HG03558 (cell line): Measurements from ENCODE around the gene TMEM207.
"Not testable (repeated sequence)": the region's sequence is repeated elsewhere in the genome, so short reads cannot be mapped to it uniquely, and the experiment has no call there.

ENCODE experiments used
- ATAC-seq: cut with Tn5 transposase; IDR thresholded peaks from one replicate; pipeline ENCODE4 v1.9.1; 2021; ENCODE audit warnings: moderate number of reproducible peaks; ENCODE audit not compliant: unreplicated experiment; ENCODE audit errors: extremely low read depth

TMEM207 gene

DNA sequence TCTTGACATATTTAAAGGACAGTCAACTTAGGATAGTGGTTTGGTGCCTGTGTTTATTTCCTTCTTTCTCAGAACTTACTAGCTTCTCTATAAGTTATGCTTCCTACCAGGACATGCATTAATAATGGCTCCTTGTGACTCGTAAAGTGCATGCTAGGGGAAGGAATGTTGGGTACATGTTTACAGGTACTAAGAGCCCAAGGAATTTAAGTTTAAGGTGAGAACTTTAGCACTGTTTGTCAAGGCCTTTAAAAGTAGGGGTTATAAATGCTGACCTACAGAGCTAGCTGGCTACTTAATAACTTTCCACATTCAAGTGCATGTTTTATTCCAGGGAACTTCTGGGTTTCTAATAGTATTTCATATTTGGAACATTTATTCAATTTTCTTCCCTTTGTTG lies at the start of gene TMEM207:
TSS of gene TMEM207 (minus strand) at position 101 of the 400 bp plus-strand sequence. CDS start at position 9, 92 bp downstream.
- no peak for ATAC-seq

DNA sequence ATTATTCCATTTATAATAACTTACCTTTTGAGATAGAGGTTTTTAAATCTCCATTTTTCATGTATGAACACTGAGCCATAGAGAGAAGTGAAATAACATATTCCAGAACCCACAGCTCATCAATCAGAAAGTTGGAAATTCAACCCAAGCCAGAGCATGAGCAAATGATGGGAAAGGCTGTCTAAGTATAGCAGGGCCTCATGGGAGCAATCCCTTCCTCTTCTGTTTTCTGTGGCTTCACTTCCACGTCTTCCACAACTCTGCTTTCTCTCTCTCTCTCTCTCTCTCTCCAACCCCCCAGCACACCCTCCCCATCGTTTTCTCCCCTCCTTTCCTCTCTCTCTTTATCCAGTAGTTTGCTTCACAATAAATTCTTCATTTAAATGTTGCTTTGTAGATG lies 49.4 kb upstream of the TMEM207 start:
- ATAC-seq, result no peak

- no peak for ATAC-seq
Observed at GRCh38 chr3:190498293-190498692, 48.6 kb upstream of the TMEM207 start.

GRCh38 chr3:190497811-190498210 lies 48.1 kb upstream of the TMEM207 start:
- no peak for ATAC-seq

- no peak for ATAC-seq
Observed at GRCh38 chr3:190496859-190497258, 47.2 kb upstream of the TMEM207 start.

DNA sequence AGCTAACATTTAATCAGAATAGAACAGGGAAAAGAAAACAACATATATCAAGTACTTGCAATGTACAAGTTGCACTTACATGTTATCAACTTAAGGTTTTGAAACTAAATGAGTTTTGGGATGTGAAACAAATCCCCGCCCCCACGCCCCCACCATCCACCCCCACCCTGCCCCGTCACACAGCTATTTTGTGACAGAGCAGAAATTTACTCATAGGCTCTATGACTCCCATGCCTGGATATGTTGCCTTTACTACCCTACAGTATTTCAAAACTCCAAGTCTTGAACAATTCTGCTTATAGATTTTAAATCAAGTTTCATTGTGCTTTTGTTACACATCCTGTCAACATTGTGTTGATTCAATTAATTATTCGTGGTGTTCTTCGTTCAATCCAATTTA lies 46.1 kb upstream of the TMEM207 start:
- ATAC-seq, result no peak

DNA sequence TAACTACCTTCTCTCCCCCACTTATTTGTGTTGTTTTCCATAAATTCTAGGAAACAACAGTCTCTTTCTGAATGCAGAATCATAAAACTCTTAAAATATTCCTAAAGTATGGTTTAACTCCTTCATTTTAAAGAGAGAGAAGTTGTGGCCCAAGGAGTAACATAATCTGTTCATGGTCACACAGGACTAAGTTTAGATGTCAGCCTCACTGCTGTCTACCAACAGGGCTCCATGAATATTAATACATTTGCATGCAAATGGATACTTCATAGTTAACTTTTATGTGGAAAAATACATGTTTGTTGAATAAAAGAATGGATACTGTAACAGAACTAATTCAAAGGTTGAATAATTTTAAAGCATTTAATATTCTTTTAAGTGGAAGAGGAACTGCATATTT lies 45.7 kb upstream of the TMEM207 start:
- no peak for ATAC-seq

GRCh38 chr3:190494907-190495306 lies 45.2 kb upstream of the TMEM207 start:
- no peak for ATAC-seq

DNA sequence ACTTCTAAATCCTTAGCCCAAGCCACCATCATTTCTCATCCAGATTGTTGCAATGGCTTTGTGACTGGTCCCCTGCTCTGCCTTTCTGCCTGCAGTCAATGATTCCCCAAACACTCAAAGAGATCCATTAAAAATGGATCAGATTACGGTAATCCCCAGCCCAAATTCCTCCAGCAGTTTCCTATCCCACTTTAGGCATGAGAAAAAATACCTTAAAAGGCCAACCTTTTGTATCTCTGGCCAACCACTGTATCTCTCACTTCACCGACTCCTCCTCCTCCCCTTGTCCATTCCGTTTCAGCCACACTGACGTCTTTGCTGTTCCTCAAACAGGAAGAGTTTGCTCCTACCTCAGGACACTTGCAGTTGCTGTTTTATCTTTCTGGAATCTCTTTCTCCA lies 43.3 kb upstream of the TMEM207 start:
- ATAC-seq, result no peak

DNA sequence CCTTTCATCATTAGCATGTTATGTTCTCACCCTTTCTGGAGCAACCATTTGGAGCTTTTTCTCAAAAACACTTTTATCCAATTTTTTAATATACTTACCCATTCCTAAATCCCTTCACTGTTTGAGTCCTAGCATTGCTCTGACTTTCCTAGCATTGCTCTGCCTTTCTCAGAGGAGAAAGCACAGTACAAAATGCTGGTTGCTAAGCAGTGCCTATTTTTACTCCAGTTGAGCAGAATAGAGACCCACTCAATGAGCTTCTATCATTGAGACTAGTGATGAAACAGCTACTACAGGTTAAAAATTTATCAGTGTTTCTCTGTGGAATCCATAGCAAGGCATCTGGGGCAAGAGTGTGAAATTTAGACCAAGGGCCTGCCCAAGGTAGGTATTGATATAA lies 42.4 kb upstream of the TMEM207 start:
- ATAC-seq, result no peak

- no peak for ATAC-seq
Observed at GRCh38 chr3:190491533-190492054, 41.9 kb upstream of the TMEM207 start.

DNA sequence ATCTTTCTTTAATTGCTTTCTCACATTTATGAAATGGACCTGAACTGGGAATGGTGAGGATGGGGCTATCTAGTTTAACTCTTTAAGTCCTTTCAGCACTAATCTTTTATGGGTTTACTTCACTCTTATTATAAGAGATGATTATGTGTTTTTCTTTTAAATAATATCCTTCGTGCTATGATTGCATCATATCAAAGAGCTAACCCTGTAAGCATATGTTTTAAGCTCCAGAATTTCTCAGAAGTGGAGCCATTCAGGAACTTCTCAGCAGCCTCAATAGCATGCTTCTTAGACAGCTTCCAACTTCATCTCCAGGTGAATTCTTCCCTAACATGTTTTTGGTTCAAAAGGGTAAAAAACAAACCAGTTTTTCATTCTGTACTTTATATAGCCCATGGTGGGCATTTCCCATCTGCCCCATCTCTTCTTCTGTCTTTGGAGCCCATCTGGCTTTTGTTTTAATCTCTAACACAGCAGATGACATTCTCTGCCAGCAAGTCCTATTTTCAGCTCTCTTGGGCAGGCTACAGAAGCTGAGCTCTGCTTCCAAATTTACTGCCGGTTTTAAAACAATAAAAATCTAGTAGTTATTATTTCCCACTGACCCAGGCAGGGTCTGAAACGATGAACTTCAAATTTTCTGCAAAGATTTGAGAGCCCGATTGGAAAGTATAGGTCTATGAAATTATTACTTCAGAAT lies 37.4 kb upstream of the TMEM207 start:
- ATAC-seq, result no peak

DNA sequence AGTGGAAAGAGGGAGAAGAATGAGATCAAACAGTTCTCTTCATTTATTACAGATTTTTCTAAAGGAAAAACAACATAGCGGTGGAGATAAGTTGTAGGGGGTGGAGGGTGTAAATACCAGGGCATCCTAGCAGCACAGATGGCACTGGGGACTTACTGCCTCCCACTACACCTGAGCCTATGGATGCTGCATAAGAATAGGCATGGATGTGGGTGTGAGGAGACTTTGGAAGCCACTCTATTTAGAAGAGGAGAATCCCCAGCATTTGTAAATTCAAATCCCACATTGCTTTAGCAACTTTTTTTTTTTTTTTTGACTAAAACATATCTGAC lies 36.8 kb upstream of the TMEM207 start:
- no peak for ATAC-seq

DNA sequence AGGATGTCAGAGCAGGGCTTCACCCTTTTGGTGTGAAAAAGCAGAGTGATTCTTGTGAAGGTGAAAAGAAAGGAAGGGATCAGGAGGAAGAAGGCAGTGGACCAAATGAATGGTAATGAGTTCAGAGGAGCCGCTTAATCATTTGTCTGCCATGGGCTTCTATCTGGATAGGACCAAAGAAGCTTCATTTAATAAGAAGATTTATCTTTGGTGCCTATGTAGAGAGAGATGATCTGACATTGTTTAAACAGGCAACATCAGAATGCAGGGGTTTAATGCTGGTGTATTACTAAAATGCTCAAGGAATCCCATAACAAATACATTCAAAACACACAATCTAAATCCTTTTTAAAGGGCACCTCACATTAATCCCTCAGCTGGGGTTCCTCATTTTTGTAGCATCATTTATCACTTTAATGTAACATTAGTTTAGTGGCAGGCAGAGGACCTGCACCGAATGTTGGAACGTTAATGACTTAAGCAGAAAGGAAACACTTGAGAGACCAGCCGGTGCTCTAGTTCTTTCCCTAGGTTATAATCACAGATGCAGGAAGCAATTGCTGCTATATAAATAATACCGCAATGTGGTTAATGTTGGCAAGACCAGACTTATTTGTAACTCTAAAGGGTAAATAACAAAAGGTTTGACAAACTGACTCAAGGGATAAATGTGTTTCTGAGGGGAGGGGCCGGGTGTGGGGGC lies 36.3 kb upstream of the TMEM207 start:
- ATAC-seq, result no peak

DNA sequence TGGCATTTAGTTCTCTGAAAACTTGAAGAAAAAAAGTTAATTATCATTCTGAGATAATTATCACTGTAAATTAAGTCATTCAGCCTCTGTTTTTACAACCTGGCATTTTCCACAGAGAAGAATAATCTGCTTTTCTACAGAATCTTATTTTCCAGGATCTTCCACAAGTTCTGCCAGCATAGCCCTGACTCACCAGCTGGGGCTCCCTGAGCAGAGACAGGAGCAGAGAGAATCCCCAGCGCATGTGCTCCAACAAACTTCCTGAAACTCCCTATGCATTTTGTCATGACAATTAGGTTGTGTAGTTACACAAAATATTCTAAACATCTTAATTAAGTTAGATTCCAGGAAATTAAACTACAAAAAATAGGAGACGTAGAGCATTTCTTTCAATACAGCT lies 32.1 kb upstream of the TMEM207 start:
- ATAC-seq, result no peak

- ATAC-seq, result not testable (repeated sequence)
Observed at GRCh38 chr3:190473261-190473660, 23.6 kb upstream of the TMEM207 start.

GRCh38 chr3:190467922-190468321 lies 18.2 kb upstream of the TMEM207 start:
- ATAC-seq, result no peak

DNA sequence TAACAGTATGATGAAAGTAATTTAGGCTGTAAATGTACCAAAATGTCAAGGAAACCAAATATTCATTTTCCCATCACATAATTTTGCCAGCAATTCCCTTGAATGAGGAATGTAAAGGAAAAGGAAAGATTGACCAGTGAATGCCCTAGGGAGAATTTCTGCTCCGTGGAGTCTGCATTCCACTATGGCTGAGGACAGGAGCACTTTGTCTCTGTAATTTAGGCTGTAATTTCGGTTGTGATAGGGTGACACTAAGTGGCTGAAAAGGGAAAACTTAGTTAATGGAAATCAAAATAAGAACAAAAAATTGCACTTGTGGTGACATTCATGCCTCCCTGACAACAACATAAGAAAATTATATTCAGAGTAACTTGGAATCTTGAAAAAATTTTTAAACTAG lies 8.3 kb upstream of the TMEM207 start:
- no peak for ATAC-seq

DNA sequence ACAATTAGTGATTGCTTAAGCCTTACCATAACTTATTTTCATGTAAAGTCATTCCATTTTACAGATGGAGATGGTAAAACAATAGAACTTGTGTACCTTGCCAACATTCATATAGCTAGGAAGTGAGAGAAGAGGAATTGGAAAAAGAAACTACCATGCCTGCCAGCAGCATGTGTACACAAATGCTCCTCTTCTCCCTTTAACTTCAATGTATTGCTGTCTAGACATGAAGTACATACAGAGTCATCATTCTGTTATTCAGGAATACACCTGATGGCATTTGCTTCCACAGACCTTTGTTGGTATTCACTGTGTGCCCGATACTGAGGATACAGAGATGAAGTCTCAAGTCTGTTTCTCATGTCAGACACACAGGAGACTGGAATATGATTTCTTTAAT lies 7.1 kb upstream of the TMEM207 start:
- no peak for ATAC-seq

DNA sequence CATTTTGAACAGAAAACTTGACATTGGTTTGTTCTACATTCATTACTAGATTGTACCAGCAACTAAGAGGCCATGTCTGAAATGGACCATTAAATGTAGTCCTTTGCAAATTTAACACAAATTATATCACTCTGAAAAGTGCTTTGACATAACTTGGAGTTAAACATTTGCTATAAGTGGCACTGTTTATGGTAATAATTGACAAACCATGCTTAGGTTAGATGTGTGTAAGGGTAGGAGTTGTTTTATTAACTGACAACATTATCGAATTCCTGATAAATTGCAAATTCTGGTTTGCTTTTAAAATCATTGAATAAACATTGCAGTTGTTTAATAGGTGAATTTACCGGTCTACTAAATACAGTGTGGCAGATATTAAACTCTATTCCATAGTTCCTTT lies 6.1 kb upstream of the TMEM207 start:
- ATAC-seq, result no peak

DNA sequence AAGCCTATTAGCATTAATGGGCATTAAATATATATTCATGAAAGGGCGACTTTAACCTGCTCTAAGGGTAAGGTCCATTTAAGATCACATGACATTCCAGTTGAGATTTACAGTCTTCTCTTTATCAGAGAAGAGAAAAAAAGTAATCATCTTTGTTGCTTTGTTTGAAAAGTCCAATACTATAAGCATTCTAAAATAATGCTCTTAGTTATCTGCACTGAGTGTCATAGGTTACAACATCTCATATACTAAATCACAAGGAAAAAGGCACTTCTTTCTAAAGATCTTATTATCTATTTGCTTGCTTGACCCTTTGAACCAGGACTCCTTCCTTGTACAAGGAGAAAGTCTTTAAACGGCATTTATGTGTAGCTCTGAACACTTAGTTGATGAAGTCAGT lies 1.4 kb downstream of the TMEM207 start:
- no peak for ATAC-seq
